K562 (cell line): ENCODE data around the gene GRIK1. TPM values are rescaled to one million over a fixed set of nuclear protein-coding genes. Genes with fewer than 3 reads are reported as not detected.

ENCODE experiments used
- DDX20 ChIP-seq: fragments of 450-650 bp; IDR thresholded peaks from 2 replicates; pipeline ENCODE4 v1.6.1; 2016; ENCODE audit warnings: missing genetic modification characterization, low read depth, mild to moderate bottlenecking, missing compliant biosample characterization, moderate library complexity
- GATAD2B ChIP-seq: fragments of 450-650 bp; IDR thresholded peaks from 2 replicates; pipeline ENCODE4 v1.6.1; 2017; ENCODE audit warnings: mild to moderate bottlenecking, borderline replicate concordance
- HEY1 ChIP-seq: fragments of 250-450 bp; sonication (Bioruptor Pico); IDR thresholded peaks from 2 replicates; pipeline ENCODE4 v1.5.0; 2020; ENCODE audit warnings: mild to moderate bottlenecking, moderate library complexity, borderline replicate concordance
- NR1H2 ChIP-seq: sonication (generic); formaldehyde crosslinking; IDR thresholded peaks from 2 replicates; pipeline ENCODE4 v1.4.0; 2020; ENCODE audit warnings: mild to moderate bottlenecking, missing genetic modification reagents
- PPARD ChIP-seq: fragments of 250-450 bp; sonication (Bioruptor Pico); IDR thresholded peaks from 2 replicates; pipeline ENCODE4 v1.8.0; 2022; ENCODE audit warnings: inconsistent platforms, mild to moderate bottlenecking, moderate library complexity
- SAP30 ChIP-seq: fragments of 200-600 bp; sonication (generic); IDR thresholded peaks from 2 replicates; pipeline ENCODE4 v1.6.1; 2012; ENCODE audit warnings: borderline replicate concordance, low read depth, mild to moderate bottlenecking, moderate library complexity, low read length, control low read depth, inconsistent platforms; ENCODE audit not compliant: insufficient read depth, poor library complexity, severe bottlenecking
- TCF7 ChIP-seq: sonication (generic); IDR thresholded peaks from 2 replicates; pipeline ENCODE4 v1.6.1; 2016; ENCODE audit warnings: antibody characterized with exemption, borderline replicate concordance
- polyA plus RNA-seq, 8 experiments: library from polyadenylated mRNA; depleted of rRNA in 4 of 8; stranded (reverse) in 5 of 8; unstranded in 3 of 8; fragments of >200 nt; fragmentation: Nextera tagmentation in 2 of 8; fragmentation: Illumina TruSeq in 1 of 8; extraction: Ambion mirVana in 2 of 8; extraction: Trizol in 1 of 8; gene quantifications; 2 replicates each; pipeline versions ENCODE4 v1.2.1 to v1.2.3, GENCODE V29; 2011 to 2014; ENCODE audit warnings: inconsistent platforms in 1 of 8, missing spikeins in 1 of 8
- total RNA-seq, 7 experiments: library from RNA; depleted of rRNA in 6 of 7; stranded (reverse); fragments of >200 nt in 6 of 7; fragmentation: Illumina TruSeq in 2 of 7; extraction: Trizol in 2 of 7; gene quantifications; 2 replicates each; pipeline versions ENCODE4 v1.2.1 to v1.2.3, GENCODE V29; 2011 to 2021; ENCODE audit warnings: low replicate concordance in 1 of 7
- TF ChIP-seq, protein P1 (sequence below): sonication (generic); formaldehyde crosslinking; IDR thresholded peaks from 2 replicates; pipeline ENCODE4 v1.8.0; 2022; ENCODE audit warnings: mild to moderate bottlenecking, missing genetic modification reagents, borderline replicate concordance
- TF ChIP-seq, protein P2 (sequence below): fragments of 450-650 bp; formaldehyde crosslinking; IDR thresholded peaks from 2 replicates; pipeline ENCODE4 v1.4.0; 2020; ENCODE audit warnings: mild to moderate bottlenecking
- TF ChIP-seq, protein P3 (sequence below), 2 experiments: fragments of 450-650 bp in 1 of 2; sonication (generic) in 1 of 2; formaldehyde crosslinking in 1 of 2; IDR thresholded peaks in 1 of 2; conservative IDR thresholded peaks in 1 of 2; 2 replicates each; pipeline versions ENCODE4 v1.6.1 to v1.8.1; 2016 to 2023; ENCODE audit warnings: mild to moderate bottlenecking in 2 of 2, moderate library complexity in 2 of 2, inconsistent platforms in 1 of 2, missing genetic modification reagents in 1 of 2
- TF ChIP-seq, protein P4 (sequence below): fragments of 200-800 bp; sonication (Bioruptor generic); IDR thresholded peaks from 2 replicates; pipeline ENCODE4 v1.6.1; 2016; ENCODE audit warnings: missing genetic modification characterization, missing compliant biosample characterization
- TF ChIP-seq, protein P5 (sequence below): fragments of 250-450 bp; sonication (Bioruptor Pico); IDR thresholded peaks from 2 replicates; pipeline ENCODE4 v1.8.0; 2021; ENCODE audit warnings: mild to moderate bottlenecking, moderate library complexity

Gene GRIK1
- total and polyA plus RNA-seq, 9 of the 15 experiments (the other 6 are each of a cell fraction or from before 2014, with no cell fraction given), result 0.17 to 2.8 (median 0.53) TPM

DNA sequence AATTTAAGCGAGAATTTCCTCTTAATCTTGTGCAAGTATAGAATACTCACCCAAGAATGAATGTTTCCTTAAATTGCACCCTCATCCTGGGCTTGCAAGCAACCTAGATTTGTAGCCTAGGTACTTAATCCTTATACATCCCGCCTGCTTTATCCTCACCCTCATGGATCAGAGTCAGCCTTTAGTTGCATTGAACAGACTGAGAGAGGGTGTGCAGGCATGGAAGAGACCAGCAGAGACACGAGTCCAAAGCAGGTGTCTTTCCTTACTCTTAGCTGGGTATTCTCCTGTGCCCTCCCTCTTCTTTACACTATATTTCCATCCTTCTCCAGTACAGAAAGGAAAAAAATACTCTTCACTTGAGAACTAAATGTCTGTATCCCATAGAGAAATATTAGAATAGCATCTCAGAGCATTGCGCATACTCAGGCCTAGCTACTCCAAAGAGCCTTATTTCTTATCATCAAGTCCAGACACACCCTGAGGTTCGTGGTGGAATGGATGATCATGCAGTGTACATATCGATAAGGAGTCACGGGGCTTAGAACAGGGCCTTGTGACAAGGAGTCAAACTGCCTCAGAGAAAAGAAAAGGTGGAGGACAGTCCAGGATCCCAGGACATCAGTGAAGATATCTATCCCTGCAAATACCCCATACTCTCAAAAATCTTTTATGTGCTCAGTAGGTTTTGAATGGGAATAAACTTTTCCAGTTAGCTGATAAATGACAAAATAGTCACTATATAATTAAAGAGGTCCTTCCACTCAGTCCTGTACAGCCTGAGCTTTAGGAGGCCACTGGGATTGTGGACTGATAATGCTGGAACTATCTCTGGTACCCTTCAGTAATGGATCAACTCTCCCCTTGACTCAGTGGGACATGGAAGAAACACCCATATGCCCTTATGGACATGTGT, 297.9 kb downstream of the GRIK1 start (continued):
- TF ChIP-seq, protein P1, sequence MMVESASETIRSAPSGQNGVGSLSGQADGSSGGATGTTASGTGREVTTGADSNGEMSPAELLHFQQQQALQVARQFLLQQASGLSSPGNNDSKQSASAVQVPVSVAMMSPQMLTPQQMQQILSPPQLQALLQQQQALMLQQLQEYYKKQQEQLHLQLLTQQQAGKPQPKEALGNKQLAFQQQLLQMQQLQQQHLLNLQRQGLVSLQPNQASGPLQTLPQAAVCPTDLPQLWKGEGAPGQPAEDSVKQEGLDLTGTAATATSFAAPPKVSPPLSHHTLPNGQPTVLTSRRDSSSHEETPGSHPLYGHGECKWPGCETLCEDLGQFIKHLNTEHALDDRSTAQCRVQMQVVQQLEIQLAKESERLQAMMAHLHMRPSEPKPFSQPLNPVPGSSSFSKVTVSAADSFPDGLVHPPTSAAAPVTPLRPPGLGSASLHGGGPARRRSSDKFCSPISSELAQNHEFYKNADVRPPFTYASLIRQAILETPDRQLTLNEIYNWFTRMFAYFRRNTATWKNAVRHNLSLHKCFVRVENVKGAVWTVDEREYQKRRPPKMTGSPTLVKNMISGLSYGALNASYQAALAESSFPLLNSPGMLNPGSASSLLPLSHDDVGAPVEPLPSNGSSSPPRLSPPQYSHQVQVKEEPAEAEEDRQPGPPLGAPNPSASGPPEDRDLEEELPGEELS (CRISPR knock-in tag), result no peak
- TF ChIP-seq GATAD2B (peak; percentile 93), TCF7 (no peak), HEY1 (CRISPR knock-in tag) (peak; percentile 2; the same call in 1 of the 2 replicates), DDX20 (tag) (0 out of 2 replicates have a peak, but pooled peaks have one; percentile 12), NR1H2 (CRISPR knock-in tag) (no peak), SAP30 (no peak), PPARD (CRISPR knock-in tag) (no peak)
- TF ChIP-seq, protein P2, sequence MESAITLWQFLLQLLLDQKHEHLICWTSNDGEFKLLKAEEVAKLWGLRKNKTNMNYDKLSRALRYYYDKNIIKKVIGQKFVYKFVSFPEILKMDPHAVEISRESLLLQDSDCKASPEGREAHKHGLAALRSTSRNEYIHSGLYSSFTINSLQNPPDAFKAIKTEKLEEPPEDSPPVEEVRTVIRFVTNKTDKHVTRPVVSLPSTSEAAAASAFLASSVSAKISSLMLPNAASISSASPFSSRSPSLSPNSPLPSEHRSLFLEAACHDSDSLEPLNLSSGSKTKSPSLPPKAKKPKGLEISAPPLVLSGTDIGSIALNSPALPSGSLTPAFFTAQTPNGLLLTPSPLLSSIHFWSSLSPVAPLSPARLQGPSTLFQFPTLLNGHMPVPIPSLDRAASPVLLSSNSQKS (CRISPR knock-in tag), result no peak
- TF ChIP-seq, protein P3, sequence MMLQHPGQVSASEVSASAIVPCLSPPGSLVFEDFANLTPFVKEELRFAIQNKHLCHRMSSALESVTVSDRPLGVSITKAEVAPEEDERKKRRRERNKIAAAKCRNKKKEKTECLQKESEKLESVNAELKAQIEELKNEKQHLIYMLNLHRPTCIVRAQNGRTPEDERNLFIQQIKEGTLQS (IDR thresholded peaks at IDR 0.05), result peak; percentile 77; the same call in 1 of the 2 replicates
- TF ChIP-seq, protein P3 (CRISPR knock-in tag; conservative IDR thresholded peaks at IDR 0.05), result no peak; the same call in 1 of the 2 replicates
- TF ChIP-seq, protein P4, sequence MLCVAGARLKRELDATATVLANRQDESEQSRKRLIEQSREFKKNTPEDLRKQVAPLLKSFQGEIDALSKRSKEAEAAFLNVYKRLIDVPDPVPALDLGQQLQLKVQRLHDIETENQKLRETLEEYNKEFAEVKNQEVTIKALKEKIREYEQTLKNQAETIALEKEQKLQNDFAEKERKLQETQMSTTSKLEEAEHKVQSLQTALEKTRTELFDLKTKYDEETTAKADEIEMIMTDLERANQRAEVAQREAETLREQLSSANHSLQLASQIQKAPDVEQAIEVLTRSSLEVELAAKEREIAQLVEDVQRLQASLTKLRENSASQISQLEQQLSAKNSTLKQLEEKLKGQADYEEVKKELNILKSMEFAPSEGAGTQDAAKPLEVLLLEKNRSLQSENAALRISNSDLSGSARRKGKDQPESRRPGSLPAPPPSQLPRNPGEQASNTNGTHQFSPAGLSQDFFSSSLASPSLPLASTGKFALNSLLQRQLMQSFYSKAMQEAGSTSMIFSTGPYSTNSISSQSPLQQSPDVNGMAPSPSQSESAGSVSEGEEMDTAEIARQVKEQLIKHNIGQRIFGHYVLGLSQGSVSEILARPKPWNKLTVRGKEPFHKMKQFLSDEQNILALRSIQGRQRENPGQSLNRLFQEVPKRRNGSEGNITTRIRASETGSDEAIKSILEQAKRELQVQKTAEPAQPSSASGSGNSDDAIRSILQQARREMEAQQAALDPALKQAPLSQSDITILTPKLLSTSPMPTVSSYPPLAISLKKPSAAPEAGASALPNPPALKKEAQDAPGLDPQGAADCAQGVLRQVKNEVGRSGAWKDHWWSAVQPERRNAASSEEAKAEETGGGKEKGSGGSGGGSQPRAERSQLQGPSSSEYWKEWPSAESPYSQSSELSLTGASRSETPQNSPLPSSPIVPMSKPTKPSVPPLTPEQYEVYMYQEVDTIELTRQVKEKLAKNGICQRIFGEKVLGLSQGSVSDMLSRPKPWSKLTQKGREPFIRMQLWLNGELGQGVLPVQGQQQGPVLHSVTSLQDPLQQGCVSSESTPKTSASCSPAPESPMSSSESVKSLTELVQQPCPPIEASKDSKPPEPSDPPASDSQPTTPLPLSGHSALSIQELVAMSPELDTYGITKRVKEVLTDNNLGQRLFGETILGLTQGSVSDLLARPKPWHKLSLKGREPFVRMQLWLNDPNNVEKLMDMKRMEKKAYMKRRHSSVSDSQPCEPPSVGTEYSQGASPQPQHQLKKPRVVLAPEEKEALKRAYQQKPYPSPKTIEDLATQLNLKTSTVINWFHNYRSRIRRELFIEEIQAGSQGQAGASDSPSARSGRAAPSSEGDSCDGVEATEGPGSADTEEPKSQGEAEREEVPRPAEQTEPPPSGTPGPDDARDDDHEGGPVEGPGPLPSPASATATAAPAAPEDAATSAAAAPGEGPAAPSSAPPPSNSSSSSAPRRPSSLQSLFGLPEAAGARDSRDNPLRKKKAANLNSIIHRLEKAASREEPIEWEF (CRISPR knock-in tag), result peak; percentile 89
- TF ChIP-seq, protein P5, sequence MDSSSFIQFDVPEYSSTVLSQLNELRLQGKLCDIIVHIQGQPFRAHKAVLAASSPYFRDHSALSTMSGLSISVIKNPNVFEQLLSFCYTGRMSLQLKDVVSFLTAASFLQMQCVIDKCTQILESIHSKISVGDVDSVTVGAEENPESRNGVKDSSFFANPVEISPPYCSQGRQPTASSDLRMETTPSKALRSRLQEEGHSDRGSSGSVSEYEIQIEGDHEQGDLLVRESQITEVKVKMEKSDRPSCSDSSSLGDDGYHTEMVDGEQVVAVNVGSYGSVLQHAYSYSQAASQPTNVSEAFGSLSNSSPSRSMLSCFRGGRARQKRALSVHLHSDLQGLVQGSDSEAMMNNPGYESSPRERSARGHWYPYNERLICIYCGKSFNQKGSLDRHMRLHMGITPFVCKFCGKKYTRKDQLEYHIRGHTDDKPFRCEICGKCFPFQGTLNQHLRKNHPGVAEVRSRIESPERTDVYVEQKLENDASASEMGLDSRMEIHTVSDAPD (CRISPR knock-in tag), result no peak
